GM21390 (cell line): ENCODE results near the gene TMEM109.
"Not testable (repeated sequence)": the region's sequence is repeated elsewhere in the genome, so short reads cannot be mapped to it uniquely, and the experiment has no call there.

Experiments
- ATAC-seq: cut with Tn5 transposase; IDR thresholded peaks from one replicate; pipeline ENCODE4 v1.9.1; 2021; ENCODE audit not compliant: unreplicated experiment

TMEM109 gene

DNA sequence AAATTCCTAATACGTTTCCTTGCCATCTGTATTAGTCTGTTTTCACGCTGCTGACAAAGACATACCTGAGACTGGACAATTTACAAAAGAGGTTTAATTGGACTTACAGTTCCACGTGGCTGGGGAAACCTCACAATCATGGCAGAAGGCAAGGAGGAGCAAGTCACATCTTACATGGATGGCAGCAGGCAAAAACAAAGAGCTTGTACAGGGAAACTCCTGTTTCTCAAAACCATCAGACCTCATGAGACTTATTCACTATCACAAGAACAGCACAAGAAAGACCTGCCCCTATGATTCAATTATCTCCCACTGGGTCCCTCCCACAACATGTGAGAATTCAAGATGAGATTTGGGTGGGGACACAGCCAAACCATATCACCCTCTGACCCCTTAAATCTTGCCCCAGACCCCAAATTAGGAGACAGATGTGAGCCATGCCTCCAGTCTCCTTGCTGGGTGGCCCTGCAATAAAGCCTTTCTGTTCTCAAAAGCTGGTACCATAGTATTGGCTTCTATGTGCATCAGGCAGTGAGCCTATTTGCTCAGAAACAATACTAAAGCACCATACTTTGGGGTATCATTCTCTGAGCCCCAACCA lies 4.2 kb upstream of the TMEM109 start:
- not testable (repeated sequence) for ATAC-seq

- ATAC-seq = peak; percentile 37
Measured at GRCh38 chr11:60910281-60910687, 3.7 kb upstream of the TMEM109 start.

DNA sequence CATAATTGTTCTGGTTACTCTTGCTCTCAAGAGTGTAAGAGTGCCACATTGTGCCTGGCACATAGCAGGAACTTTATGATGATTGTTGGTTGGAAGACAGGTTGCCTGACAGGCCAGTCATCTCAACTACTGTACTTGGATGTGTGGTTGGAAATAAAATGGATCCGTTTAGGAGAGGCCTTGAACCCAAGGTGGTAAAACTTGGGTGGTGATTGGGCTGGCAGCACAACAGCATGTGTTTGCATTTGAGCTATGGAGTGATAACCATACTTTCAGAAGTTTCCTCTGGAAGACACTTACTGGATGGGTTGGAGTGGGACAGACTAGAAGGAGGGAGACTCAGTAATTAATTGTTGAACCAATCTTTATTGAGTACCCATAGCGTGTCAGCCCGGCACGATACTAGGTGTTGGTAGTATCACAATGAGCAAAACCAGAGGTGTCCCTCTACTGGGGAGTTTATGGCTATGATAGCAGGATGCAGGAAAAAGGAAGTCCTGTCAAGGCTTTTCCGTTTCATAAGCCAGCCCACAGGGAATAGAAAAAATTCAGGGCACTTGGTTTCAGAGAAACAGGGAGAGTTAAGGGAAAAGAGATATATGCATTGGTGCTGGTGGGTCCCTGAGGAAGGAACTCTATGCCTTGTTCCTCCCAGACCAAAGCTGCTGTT lies 3.1 kb upstream of the TMEM109 start:
- no peak for ATAC-seq

GRCh38 chr11:60912223-60912850 lies 1.6 kb upstream of the TMEM109 start:
- no peak for ATAC-seq

GRCh38 chr11:60912851-60913528 lies 968 bp upstream of the TMEM109 start:
- no peak for ATAC-seq

DNA sequence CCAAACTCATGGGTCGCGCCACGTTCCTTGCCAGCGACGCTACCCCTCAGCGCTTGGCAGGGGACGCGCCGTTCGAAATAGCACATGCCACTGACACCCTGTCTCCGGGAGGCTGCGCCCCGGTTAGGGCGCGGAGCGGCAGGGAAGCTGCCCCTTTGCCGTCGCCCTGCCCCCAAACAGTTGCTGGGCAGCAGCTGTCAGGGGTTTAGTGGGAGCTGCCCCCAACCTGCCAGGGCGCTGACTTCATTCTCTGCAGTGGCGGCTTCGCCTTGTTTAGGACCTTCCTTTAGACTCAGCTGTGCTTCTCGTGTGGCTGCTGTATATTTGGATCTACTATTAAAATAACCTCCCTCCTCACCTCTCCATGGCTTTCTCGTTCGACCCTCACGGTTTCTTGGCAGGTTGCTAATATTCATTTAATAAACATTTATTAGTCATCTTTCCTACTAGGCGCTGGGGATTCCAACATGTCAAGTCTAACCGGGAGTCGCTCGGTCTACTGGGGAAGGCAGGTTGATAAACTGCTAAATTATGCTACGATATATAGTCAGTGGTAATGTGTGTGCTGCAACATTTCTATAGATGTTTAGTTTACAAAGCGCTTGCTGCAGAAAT lies 782 bp downstream of the TMEM109 start:
- ATAC-seq = peak; percentile 3

GRCh38 chr11:60915248-60915914 lies 1.4 kb downstream of the TMEM109 start:
- ATAC-seq = peak; percentile 50

DNA sequence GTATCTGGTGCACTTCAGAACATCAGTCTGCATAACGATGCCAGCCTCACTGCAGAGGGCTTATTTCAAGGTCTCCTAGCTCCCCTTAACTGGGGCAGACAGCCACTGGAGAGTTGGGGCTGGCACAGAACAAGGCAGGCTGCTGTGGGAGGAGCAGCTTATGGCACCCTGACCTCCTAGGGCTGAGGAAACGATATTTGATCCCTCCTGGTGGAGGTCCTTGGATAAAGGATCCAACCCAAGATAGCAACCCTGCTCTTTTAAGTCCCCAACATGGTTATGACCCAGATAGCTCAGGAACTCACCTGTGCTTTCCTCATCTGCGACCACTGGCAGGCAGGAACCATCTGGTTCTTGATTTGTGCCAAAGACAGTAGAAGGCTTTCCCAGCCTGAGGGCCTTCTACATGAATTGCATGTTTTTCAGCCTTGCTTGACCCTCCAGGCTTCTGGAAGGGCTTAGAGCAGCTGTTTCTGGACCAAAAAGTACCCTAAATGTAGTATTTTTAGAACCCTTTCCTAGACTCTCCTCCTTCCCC lies 2.8 kb downstream of the TMEM109 start:
- ATAC-seq = no peak

GRCh38 chr11:60917267-60917666 lies 3.3 kb downstream of the TMEM109 start:
- no peak for ATAC-seq

- ATAC-seq = no peak
Measured at GRCh38 chr11:60918251-60918938, 4.4 kb downstream of the TMEM109 start.

GRCh38 chr11:60918939-60919265 lies 4.9 kb downstream of the TMEM109 start:
- no peak for ATAC-seq

- ATAC-seq = no peak
Measured at GRCh38 chr11:60919320-60919719, 5.4 kb downstream of the TMEM109 start.

GRCh38 chr11:60919956-60920355 lies 6.0 kb downstream of the TMEM109 start:
- no peak for ATAC-seq

- no peak for ATAC-seq
Measured at GRCh38 chr11:60921259-60921658, 7.3 kb downstream of the TMEM109 start.

GRCh38 chr11:60921777-60922335 lies 7.9 kb downstream of the TMEM109 start:
- ATAC-seq = no peak

DNA sequence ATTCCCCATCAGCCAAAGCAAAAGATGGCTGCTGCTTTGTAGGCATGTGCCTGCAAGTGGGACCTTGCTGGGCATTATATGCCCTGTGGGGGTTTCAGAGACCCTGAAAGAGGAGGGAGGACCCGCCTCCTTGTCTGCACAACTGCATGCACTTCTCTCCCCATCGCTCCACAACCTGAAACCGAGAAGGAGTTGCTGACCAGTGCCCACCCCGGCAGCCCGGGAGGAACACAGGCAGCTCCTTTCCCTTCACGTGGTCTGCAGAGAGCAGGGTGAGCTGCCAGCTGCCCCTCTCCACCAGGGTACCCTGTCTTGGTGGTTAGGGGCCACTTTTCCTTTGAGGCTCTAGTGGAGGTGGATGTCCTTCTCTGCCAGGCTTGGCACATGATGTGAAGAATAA lies 8.9 kb downstream of the TMEM109 start:
- no peak for ATAC-seq

- no peak for ATAC-seq
Measured at GRCh38 chr11:60923326-60923725, 9.4 kb downstream of the TMEM109 start.

- no peak for ATAC-seq
Measured at GRCh38 chr11:60923800-60924109, 9.8 kb downstream of the TMEM109 start.

DNA sequence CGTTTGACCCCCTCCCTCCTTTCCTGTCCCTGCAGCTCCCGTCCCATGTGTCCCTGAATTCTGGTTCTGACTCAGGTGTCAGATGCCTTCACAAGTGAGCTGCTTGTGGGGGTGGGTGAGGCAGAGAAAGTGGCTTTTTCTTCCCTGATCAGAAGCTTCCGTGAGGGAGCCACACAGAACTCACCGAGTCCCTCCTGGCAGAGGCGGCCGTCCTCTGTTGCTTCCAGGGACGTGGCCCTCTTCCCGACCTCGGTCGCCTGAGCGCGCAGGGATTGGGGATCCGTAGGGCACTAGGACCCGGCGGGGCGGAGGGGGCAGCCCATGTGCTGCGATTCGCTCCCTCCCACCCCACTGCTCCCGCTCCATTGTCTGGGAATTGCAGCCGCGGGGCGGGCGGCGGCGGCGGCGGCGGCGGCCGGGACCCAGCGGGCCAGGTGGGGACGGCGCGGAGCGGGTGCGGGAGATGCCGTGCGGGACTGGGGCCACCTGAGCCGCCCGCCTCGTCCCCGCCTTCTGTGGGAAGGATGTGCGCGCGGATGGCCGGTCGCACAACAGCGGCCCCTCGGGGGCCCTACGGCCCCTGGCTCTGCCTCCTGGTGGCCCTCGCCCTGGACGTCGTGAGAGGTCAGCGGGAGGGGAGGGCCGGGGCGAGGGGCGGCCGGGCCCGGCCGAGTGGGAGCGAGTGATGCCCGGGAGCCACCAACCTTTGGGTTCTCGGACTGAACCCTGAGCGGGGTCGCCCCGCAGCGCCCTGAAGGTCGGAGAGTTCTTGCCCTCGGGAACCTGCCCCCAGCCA lies 10.3 kb downstream of the TMEM109 start, which contains the start of gene TMEM132A:
Gene TMEM132A, plus strand, starts transcription at position 351 of the 796 bp plus-strand sequence. Its CDS starts 174 bp downstream, at position 525.
- no peak for ATAC-seq
